SK-N-SH treated with all-trans-retinoic acid at 6 μM for 48 hours (cell line): Measurements from ENCODE around the gene CFL1.

Experiments used
- ATAC-seq: fragments of 200-7000 bp; cut with Tn5 transposase; 3 replicates; pipeline ENCODE4 v1.9.1; 2020; ENCODE audit warnings: mild to moderate bottlenecking, moderate library complexity
- ARNTL ChIP-seq: fragments of 450-650 bp; formaldehyde crosslinking; IDR thresholded peaks from 2 replicates; pipeline ENCODE4 v1.5.0; 2020; ENCODE audit warnings: low read depth, mild to moderate bottlenecking, moderate library complexity, borderline replicate concordance
- BACH2 ChIP-seq: fragments of 250-450 bp; sonication (Bioruptor Pico); IDR thresholded peaks from 2 replicates; pipeline ENCODE4 v1.9.0; 2021; ENCODE audit warnings: mild to moderate bottlenecking, borderline replicate concordance
- CSDC2 ChIP-seq: fragments of 250-450 bp; sonication (Bioruptor Pico); IDR thresholded peaks from 2 replicates; pipeline ENCODE4 v1.5.0; 2020; ENCODE audit warnings: mild to moderate bottlenecking, moderate library complexity
- GLIS3 ChIP-seq: fragments of 250-450 bp; sonication (Bioruptor Pico); IDR thresholded peaks from 2 replicates; pipeline ENCODE4 v1.5.0; 2020; ENCODE audit warnings: mild to moderate bottlenecking, moderate library complexity
- ISL1 ChIP-seq: fragments of 250-450 bp; sonication (Bioruptor Pico); IDR thresholded peaks from 2 replicates; pipeline ENCODE4 v2.1.2; 2022; ENCODE audit warnings: mild to moderate bottlenecking, moderate library complexity
- PATZ1 ChIP-seq: fragments of 250-450 bp; sonication (Bioruptor Pico); IDR thresholded peaks from 2 replicates; pipeline ENCODE4 v1.8.0; 2020; ENCODE audit warnings: mild to moderate bottlenecking, moderate library complexity, borderline replicate concordance
- PPARA ChIP-seq: fragments of 250-450 bp; sonication (Bioruptor Pico); IDR thresholded peaks from 2 replicates; pipeline ENCODE4 v1.5.0; 2020; ENCODE audit warnings: mild to moderate bottlenecking, borderline replicate concordance
- RARB ChIP-seq: fragments of 250-450 bp; sonication (Bioruptor Pico); IDR thresholded peaks from 2 replicates; pipeline ENCODE4 v1.8.0; 2021; ENCODE audit warnings: mild to moderate bottlenecking, moderate library complexity
- TSHZ2 ChIP-seq: fragments of 250-450 bp; sonication (Bioruptor Pico); IDR thresholded peaks from 2 replicates; pipeline ENCODE4 v1.5.0; 2020; ENCODE audit warnings: mild to moderate bottlenecking, moderate library complexity
- ZC3H10 ChIP-seq: fragments of 250-450 bp; sonication (Bioruptor Pico); IDR thresholded peaks from 2 replicates; pipeline ENCODE4 v1.5.1; 2021; ENCODE audit warnings: mild to moderate bottlenecking, moderate library complexity
- ZFP3 ChIP-seq: fragments of 250-450 bp; sonication (Bioruptor Pico); IDR thresholded peaks from 2 replicates; pipeline ENCODE4 v1.5.0; 2020; ENCODE audit warnings: mild to moderate bottlenecking, moderate library complexity
- ZNF565 ChIP-seq: fragments of 450-650 bp; formaldehyde crosslinking; conservative IDR thresholded peaks from 2 replicates; pipeline ENCODE4 v1.5.0; 2020; ENCODE audit warnings: low read depth, mild to moderate bottlenecking, moderate library complexity
- ZNF70 ChIP-seq: fragments of 450-650 bp; formaldehyde crosslinking; IDR thresholded peaks from 2 replicates; pipeline ENCODE4 v1.5.0; 2020; ENCODE audit warnings: mild to moderate bottlenecking, moderate library complexity
- ZNF8 ChIP-seq: fragments of 450-650 bp; formaldehyde crosslinking; IDR thresholded peaks from 2 replicates; pipeline ENCODE4 v1.5.0; 2020; ENCODE audit warnings: mild to moderate bottlenecking, moderate library complexity
- TF ChIP-seq, protein P1 (sequence below): fragments of 250-450 bp; sonication (Bioruptor Pico); IDR thresholded peaks from 2 replicates; pipeline ENCODE4 v1.5.1; 2020; ENCODE audit warnings: low read depth, mild to moderate bottlenecking, moderate library complexity
- TF ChIP-seq, protein P2 (sequence below): fragments of 250-450 bp; sonication (Bioruptor Pico); IDR thresholded peaks from 2 replicates; pipeline ENCODE4 v1.8.0; 2021; ENCODE audit warnings: low read depth, mild to moderate bottlenecking, moderate library complexity, borderline replicate concordance
- TF ChIP-seq, protein P3 (sequence below): fragments of 250-450 bp; sonication (Bioruptor Pico); IDR thresholded peaks from 2 replicates; pipeline ENCODE4 v1.5.1; 2021; ENCODE audit warnings: mild to moderate bottlenecking, moderate library complexity

Gene CFL1

DNA sequence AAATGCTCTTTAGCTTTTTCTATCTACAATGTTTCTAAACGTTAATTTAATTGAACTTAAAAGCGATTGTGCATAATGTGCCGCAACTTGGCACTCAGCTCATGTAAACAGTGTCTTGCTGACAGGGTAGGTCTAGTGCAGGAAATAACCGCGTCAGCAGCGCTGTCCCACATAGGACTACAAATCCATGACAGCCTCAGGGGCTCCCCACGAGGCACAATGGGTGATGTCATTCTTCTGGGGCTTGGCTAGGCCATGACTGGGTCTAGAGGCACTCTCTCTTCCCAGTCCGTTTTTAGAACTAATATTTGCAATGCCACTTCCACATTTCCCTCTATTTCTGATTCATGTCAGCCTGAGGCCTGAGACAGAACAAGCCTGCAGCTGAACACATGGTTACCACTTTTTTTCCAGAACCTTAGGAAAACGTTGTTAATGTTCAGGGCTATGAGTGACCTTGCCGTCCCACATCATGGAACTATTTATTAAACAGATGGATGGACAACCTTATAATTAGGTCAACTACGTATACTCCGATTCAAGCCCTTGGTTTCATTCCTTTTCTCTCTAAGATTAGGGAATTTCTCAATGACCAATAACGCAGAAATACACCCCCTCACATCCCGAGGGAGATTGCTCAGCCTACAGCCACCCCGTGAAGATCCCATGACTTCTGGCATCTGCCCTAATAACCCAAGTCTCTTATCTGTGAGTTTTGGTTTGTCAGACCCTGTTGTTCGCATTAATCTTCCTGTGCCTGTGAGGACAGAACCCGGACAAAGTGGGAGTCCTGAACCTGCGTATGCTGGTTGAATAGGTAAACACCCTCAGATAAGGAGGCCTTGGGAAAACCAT lies 43.6 kb downstream of the CFL1 start (continued):
- TF ChIP-seq TSHZ2 (CRISPR knock-in tag): no peak
- no peak for TF ChIP-seq ZNF565 (CRISPR knock-in tag)
- no peak for TF ChIP-seq ISL1 (CRISPR knock-in tag)
- TF ChIP-seq ZC3H10 (CRISPR knock-in tag): no peak
- TF ChIP-seq CSDC2 (CRISPR knock-in tag): no peak

DNA sequence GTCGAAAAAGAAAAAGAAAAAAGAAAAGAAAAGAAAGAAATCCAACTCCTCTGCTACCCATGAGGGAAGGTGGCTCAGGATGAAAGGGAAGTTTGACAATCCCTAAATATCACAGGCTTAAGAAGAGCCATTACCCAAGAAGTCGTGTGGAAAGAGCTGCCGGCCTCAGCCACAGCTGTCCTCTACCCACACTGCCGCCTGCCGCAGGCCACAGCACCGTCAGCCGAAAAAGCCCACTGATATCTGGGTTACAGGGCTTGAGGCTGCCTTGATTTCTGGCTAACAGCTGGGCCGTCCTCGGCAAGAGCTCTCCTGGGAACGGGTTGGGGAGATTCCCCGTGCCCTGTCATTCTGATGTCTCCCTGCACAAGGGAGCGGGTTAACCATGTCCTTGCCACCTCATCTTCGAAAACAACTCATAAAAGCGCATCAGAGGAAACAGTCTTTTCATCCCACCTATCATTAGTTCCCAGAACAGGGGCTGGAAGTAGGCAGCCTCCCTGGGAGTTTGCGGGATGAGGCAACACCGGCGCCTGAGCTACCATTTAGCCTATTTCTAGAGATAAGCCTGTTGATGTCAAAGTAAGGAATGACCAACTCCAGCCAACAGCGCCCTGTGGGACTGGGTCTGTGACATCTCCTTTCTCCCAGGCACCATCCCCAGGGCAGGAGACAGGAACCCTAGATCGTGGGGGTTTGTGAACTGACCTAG lies 46.1 kb downstream of the CFL1 start:
- no peak for TF ChIP-seq ISL1 (CRISPR knock-in tag)
- no peak for TF ChIP-seq PPARA (CRISPR knock-in tag)
- ATAC-seq: no peak

GRCh38 chr11:65810046-65810868 lies 47.7 kb downstream of the CFL1 start:
- TF ChIP-seq, protein P1, sequence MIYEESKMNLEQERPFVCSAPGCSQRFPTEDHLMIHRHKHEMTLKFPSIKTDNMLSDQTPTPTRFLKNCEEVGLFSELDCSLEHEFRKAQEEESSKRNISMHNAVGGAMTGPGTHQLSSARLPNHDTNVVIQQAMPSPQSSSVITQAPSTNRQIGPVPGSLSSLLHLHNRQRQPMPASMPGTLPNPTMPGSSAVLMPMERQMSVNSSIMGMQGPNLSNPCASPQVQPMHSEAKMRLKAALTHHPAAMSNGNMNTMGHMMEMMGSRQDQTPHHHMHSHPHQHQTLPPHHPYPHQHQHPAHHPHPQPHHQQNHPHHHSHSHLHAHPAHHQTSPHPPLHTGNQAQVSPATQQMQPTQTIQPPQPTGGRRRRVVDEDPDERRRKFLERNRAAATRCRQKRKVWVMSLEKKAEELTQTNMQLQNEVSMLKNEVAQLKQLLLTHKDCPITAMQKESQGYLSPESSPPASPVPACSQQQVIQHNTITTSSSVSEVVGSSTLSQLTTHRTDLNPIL (CRISPR knock-in tag): no peak
- no peak for TF ChIP-seq ZNF8 (CRISPR knock-in tag)
- TF ChIP-seq ISL1 (CRISPR knock-in tag): no peak
- TF ChIP-seq ZNF70: no peak
- no peak for TF ChIP-seq PATZ1 (CRISPR knock-in tag)
- no peak for TF ChIP-seq ZFP3 (CRISPR knock-in tag)
- no peak for TF ChIP-seq PPARA (CRISPR knock-in tag)
- TF ChIP-seq RARB (CRISPR knock-in tag): no peak
- TF ChIP-seq, protein P2, sequence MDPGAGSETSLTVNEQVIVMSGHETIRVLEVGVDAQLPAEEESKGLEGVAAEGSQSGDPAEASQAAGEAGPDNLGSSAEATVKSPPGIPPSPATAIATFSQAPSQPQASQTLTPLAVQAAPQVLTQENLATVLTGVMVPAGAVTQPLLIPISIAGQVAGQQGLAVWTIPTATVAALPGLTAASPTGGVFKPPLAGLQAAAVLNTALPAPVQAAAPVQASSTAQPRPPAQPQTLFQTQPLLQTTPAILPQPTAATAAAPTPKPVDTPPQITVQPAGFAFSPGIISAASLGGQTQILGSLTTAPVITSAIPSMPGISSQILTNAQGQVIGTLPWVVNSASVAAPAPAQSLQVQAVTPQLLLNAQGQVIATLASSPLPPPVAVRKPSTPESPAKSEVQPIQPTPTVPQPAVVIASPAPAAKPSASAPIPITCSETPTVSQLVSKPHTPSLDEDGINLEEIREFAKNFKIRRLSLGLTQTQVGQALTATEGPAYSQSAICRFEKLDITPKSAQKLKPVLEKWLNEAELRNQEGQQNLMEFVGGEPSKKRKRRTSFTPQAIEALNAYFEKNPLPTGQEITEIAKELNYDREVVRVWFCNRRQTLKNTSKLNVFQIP (CRISPR knock-in tag): no peak
- no peak for TF ChIP-seq ARNTL (CRISPR knock-in tag)
- TF ChIP-seq BACH2 (CRISPR knock-in tag): no peak
- TF ChIP-seq, all 23 proteins: peak for 0
- peak; percentile 40; the same call in 1 of the 3 replicates for ATAC-seq

- ATAC-seq: no peak
- TF ChIP-seq BACH2 (CRISPR knock-in tag) (no peak), RARB (CRISPR knock-in tag) (no peak), TSHZ2 (CRISPR knock-in tag) (no peak), ISL1 (CRISPR knock-in tag) (no peak), PPARA (CRISPR knock-in tag) (no peak), ZNF8 (CRISPR knock-in tag) (no peak), GLIS3 (CRISPR knock-in tag) (no peak)
- TF ChIP-seq, protein P3, sequence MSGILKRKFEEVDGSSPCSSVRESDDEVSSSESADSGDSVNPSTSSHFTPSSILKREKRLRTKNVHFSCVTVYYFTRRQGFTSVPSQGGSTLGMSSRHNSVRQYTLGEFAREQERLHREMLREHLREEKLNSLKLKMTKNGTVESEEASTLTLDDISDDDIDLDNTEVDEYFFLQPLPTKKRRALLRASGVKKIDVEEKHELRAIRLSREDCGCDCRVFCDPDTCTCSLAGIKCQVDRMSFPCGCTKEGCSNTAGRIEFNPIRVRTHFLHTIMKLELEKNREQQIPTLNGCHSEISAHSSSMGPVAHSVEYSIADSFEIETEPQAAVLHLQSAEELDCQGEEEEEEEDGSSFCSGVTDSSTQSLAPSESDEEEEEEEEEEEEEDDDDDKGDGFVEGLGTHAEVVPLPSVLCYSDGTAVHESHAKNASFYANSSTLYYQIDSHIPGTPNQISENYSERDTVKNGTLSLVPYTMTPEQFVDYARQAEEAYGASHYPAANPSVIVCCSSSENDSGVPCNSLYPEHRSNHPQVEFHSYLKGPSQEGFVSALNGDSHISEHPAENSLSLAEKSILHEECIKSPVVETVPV (CRISPR knock-in tag): no peak
- TF ChIP-seq, protein P1 (CRISPR knock-in tag): no peak
Observed at GRCh38 chr11:65809496-65809895, 48.5 kb downstream of the CFL1 start.
